ENCODE results near the gene TAF1A.
A peak's percentile ranks its signal among the peaks of the same experiment; 100 is the strongest.
"Not testable (repeated sequence)": the region's sequence is repeated elsewhere in the genome, so short reads cannot be mapped to it uniquely, and the experiment has no call there.

Gene TAF1A
- 3.2 to 13.4 (median 5.7) reads per million in 18 experiments for total RNA-seq

DNA sequence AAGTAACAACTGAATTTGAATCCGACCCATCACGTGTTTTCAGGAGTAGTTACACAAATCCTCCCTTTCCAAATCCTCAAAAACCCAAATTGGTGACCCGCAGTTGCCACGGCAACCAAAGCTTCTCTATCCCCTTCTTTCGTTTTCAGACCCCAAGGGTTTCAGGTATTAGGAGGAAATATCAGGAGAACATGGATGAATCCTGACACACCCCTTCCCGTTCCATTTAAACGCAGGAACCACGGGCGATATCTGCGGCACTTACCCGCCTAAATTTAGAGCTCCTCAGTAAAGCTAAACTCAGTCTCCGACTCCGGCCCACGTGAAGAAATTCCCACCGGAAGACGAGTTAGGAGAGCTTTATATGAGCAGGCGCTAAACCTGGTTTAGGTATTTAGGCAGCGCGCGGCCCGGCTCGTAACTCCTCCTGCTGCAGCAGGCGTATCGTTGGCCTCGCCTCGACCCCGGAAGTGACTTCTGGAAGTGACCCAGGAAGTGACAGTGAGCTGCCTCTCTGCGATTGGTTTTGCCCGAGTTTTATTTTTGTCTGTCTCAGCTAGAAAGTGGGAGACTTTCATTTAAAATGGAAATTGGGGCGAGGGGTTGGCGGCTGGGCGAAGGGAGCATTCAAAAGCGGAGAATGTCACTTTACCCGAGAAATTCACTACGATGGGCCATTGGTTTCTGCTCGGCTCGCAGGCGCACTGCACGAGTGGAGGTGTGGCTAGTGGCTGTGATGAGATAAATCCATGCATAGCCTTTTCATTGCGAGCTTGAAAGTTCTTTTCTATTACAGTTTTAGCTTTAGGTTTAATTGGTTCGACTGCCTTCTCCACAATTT, at the start of gene TAF1A:
TAF1A (minus strand) TSS at position 472 of the 841 bp plus-strand sequence.
- DNase-seq, result peak; percentile 81 to 87

DNA sequence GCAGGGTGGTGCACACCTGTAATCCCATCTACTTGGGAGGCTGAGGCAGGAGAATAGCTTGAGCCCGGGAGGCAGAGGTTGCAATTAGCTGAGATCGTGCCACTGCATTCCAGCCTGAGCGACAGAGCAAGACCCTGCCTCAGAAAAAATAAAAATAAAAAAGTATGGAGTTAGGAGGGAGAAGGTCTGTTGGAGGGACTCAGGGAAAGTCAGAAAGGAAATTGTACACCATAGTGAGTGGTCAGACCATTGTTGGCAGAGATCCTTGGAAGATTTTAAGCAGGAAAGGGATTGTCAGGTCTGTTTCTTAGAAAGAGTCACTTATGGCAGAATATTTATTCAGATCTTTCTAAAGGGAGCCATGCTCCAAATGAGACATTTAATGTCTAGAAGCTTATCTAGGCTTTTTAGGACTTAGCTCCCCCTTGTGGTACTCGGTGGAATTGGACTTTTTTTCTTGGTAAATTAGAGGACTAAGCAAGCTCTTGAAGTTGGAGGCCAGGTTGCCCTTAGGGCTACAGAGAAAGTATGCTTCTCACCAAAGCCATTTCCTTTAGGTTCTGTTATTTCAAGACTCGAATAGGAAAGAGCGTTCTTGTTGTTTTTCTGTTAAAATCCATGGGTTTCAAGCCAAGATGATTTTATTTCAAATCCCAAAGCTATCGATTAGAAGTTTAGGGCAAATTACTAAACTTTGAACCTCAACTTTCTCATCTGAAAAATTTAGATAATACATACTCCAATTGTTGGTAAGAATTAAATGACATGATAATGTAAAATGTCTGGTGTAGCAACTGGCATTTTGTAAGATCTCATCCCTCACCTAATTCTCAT, 44.7 kb upstream of the TAF1A start:
- peak; percentile 93 to 97 for DNase-seq

- no peak for DNase-seq
Observed at GRCh38 chr1:222632749-222633148, 43.0 kb upstream of the TAF1A start.

- DNase-seq, result no peak
Observed at GRCh38 chr1:222631611-222632208, 42.0 kb upstream of the TAF1A start.

- no peak for DNase-seq
Observed at GRCh38 chr1:222629921-222630535, 40.3 kb upstream of the TAF1A start.

- DNase-seq, result no peak
Observed at GRCh38 chr1:222627232-222627631, 37.5 kb upstream of the TAF1A start.

GRCh38 chr1:222624214-222624613, 34.5 kb upstream of the TAF1A start:
- DNase-seq, result no peak

DNA sequence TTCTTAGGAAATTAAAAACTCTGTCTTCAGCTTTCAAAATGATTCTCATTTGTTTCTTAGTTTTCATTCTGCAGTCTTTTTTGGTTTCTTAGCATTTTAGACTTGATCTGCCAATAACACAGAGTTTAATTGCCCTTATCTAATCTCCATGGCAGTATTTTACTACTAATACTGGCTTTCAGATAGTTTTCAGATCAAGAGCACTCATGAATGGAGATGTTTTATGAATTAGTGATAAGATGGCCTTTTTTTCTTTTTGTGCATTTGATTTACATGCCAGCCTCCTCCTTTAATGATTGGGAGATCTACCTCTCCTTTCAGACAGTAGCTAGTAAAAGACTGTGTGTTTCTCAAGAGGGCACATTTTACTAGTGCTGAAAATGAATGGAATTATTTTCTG, 33.7 kb upstream of the TAF1A start:
- no peak for DNase-seq

DNA sequence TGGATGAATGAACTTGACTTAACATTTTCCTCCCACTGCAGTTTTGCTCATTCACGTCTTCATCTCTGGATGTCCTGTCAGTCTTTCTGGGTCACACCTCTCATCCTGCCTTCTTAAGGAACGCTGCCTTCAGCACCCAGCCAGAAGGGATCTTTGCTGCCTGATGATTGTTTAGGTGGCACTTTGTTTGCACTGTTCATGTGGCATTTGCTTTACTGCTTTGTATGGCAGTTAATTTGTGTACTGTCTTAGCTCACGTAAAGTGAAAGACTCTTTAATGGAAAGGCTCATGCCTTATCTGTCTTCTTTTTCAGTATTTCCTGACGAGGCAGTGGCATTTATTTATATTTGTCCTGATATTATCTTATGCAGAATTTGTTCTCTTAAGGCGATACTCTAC, 33.0 kb upstream of the TAF1A start:
- DNase-seq, result no peak

DNA sequence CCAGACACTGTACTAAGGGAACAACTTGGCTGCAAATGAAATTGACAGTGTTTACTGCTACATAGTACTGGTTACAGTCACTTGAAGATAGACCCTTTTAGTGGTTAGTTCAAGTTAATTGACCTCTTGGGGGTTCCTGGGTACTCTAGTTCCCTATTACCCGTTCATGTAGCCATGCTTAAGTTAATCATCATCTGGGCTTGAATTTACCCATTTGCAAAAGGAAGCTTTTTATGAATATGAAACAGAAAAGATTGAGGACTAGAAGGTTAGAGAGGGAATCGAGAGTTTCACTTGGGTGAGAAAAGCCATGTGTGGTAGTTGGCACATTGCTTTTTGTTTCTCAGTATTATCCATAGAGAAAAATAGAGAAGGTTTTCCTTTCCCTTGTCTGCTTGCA, 30.8 kb upstream of the TAF1A start:
- DNase-seq, result no peak

GRCh38 chr1:222618880-222619596, 29.3 kb upstream of the TAF1A start:
- peak in 1 of 2 donors; percentile 21 for DNase-seq

GRCh38 chr1:222618001-222618879, 28.5 kb upstream of the TAF1A start, which contains the start of gene MIA3:
TSS of gene MIA3 (plus strand) at chr1:222618097. CDS start at chr1:222618111, 14 bp downstream.
- peak; percentile 39 to 70 for DNase-seq

DNA sequence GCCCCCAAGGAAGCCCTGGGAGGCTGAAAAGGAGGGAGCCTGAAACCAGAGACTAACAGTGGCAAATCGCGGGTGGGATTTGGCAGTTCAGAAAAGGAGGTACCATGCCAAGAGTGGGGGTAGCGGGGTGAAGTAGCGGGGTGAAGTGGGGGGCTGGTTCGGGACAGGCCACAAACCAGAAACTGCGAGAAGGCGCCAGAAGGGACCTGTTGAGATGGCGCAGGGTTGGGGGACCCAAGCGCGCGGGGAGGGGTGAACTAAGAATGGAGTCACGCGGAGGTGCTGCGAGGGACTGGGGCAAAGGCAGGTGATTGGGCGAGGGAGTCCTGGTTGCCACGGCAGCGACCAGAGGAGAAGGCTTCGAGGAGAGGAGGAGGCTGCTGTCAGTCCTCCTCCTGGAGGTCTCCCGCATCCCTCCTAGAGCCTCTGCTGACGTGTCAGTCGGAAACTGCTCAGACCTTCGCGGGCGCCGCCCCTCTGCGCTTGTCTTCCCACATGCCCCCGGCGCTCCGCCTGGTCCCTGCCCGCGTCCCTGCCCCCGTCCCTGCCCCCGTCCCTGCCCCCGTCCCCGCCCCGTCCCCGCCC, 27.7 kb upstream of the TAF1A start:
- peak; percentile 61 to 77 for DNase-seq

DNA sequence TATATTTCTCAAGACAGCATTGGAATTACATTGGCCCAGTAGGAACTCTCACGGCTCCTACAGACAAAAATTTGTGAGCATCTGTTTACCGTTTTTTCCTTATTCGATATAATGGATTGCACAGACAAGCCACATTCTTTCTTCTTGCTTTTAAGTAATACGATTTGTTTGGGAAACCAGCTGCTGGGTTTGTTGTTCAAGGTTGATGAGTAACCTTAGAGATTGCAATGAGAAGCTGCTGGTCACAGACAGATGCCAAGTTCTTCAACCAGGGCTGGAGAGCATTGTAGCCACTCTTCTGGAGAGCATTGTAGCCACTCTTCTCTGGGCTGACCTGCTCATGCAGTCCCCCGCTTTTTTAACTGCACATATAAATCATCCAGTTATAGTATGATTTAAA, 26.8 kb upstream of the TAF1A start:
- no peak for DNase-seq

- DNase-seq, result no peak
Observed at GRCh38 chr1:222613627-222614026, 23.9 kb upstream of the TAF1A start.

DNA sequence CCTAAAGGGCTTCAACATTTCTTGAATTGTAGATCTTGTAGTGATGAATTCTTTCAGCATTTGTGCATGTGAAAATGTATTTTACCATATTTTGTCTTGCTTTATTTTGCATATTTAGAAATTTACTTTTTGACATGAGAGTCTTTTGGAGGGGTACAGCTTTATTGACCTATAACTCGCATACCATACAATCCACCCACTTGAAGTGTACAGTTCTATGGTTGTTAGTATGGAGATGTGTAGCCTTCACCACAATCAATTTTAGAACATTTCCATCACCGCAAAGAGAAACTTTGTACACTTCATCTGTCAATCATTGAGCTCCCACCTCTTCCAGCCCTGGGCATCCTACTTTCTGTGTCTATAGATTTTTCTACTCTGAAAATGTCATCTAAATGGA, 21.0 kb upstream of the TAF1A start:
- DNase-seq, result no peak

DNA sequence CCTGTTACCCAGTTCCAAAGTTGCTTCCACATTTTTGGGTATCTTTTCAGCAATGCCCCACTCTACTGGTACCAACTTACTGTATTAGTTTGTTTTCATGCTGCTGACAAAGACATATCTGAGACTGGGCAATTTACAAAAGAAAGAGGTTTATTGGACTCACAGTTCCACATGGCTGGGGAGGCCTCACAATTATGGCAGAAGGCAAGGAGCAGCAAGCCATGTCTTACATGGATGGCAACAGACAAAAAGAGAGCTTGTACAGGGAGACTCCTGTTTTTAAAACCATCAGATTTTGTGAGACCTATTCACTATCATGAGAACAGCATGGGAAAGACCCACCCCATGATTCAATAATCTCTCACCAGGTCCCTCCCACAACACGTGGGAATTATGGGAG, 19.4 kb upstream of the TAF1A start:
- DNase-seq, result not testable (repeated sequence)

DNA sequence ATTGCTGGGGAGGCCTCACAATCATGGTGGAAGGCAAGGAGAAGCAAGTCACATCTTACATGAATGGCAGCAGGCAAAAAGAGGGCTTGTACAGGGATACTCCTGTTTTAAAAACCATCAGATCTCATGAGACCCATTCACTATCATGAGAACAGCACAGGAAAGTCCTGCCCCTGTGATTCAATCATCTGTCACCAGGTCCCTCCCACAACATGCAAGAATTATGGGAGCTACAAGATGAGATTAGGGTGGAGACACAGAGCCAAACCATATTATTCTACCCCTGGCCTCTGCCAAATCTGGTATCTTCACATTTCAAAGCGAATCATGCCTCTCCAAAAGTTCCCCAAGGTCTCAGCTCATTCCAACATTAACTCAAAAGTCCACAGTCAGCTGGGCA, 17.0 kb upstream of the TAF1A start:
- DNase-seq, result no peak

DNA sequence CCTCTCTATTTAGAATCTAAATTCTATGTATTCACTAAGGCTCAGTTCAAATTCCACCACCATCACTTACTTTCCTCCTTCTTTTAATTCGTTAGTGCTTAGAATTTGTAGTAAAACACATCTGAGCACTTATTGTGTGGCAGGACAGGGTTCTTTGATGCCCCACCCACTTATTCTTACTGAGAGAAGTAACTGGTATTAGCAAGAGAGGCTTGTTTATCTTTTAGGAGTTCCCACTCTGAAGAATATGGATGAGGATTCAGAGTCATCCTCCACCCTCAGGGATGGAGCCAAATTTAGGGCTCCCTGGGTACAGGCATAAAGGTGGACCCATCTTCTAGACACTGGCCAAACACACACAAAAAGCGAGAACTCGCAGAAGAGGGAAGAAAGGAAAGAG, 11.5 kb upstream of the TAF1A start:
- DNase-seq, result no peak

- DNase-seq, result no peak
Observed at GRCh38 chr1:222600281-222600680, 10.5 kb upstream of the TAF1A start.

DNA sequence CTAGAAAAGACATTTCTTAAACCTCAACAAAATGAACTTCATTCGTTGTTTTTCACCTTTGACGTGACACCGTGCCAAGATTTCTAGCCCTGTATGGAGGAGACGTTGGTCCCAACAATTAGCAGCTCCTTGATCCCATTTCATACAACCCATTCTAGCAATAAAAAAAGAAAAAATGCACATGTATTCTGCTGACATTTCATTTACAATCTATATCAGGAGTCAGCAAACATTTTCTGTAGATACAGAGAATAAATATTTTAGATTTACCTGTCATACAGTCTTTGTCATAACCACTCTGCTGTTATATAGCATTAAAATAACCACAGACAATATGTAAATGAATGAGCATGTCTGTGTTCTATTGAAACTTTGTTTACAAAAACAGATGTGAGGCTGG, 7.0 kb upstream of the TAF1A start:
- no peak for DNase-seq
